Osteocyte (in vitro differentiated cells): ENCODE data around the gene TMEM132C. TPM values are rescaled to one million over a fixed set of nuclear protein-coding genes. Genes with fewer than 3 reads are reported as not detected.

ENCODE experiments used
- DNase-seq: peaks from one replicate; pipeline ENCODE4 v3.0.0; 2021; ENCODE audit warnings: mixed read lengths; ENCODE audit not compliant: unreplicated experiment; ENCODE audit errors: extremely low spot score
- H3K27ac Mint-ChIP-seq: one replicate; pipeline ENCODE4 v1.8.0; 2021; ENCODE audit warnings: mild to moderate bottlenecking, mixed read lengths; ENCODE audit not compliant: unreplicated experiment
- H3K27me3 Mint-ChIP-seq: one replicate; pipeline ENCODE4 v1.8.0; 2021; ENCODE audit warnings: mixed read lengths; ENCODE audit not compliant: unreplicated experiment
- H3K36me3 Mint-ChIP-seq: one replicate; pipeline ENCODE4 v1.8.0; 2021; ENCODE audit warnings: mixed read lengths; ENCODE audit not compliant: unreplicated experiment
- H3K4me1 Mint-ChIP-seq: one replicate; pipeline ENCODE4 v1.8.0; 2021; ENCODE audit warnings: mixed read lengths; ENCODE audit not compliant: unreplicated experiment
- H3K4me3 Mint-ChIP-seq: one replicate; pipeline ENCODE4 v1.8.0; 2021; ENCODE audit warnings: mild to moderate bottlenecking, moderate library complexity, mixed read lengths; ENCODE audit not compliant: unreplicated experiment
- H3K9me3 Mint-ChIP-seq: one replicate; pipeline ENCODE4 v1.8.0; 2021; ENCODE audit warnings: mixed read lengths; ENCODE audit not compliant: unreplicated experiment
- long read RNA-seq: library from polyadenylated mRNA; unstranded; transcript quantifications from one replicate; pipeline ENCODE4 v2.0.0, GENCODE V29; 2021
- total RNA-seq: library from RNA; stranded (reverse); gene quantifications from 2 replicates; pipeline ENCODE4 v1.2.1, GENCODE V29; 2021
- TF ChIP-seq, protein P1 (sequence below): fragments of 200-600 bp; sonication (generic); IDR thresholded peaks from 2 replicates; pipeline ENCODE4 v1.5.0; 2021; ENCODE audit warnings: antibody characterized with exemption, mild to moderate bottlenecking, moderate library complexity

TMEM132C gene
- total RNA-seq: not detected in 2 replicates
- long read RNA-seq: 0 reads

DNA sequence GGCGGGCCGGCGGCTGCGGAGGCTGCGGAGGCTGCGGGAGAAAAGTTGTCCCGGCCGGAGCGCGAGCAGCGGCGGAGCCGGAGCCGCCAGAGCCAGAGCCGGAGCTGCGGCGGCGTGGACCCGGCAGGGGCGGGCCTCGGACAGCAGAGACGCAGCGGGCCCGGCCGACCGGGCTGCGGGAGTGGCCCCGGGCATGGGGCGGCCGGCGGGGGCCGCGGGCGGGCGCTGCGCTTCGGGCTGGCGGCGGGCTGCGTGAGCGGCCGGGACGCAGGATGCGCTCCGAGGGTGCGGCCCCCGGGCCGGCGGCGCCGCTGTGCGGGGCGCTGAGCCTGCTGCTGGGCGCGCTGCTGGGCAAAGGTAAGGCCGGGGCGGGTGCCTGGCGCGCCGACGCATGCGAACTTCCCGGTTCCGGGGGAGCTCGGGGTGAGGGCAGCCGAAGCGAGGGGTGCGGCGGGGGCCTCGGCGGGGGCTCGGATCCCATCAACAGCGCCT lies at the start of gene TMEM132C:
Gene TMEM132C (plus strand): TSS at position 40 of the 492 bp plus-strand sequence. CDS start 233 bp downstream, at position 273.
- DNase-seq: no peak
- TF ChIP-seq, protein P1, sequence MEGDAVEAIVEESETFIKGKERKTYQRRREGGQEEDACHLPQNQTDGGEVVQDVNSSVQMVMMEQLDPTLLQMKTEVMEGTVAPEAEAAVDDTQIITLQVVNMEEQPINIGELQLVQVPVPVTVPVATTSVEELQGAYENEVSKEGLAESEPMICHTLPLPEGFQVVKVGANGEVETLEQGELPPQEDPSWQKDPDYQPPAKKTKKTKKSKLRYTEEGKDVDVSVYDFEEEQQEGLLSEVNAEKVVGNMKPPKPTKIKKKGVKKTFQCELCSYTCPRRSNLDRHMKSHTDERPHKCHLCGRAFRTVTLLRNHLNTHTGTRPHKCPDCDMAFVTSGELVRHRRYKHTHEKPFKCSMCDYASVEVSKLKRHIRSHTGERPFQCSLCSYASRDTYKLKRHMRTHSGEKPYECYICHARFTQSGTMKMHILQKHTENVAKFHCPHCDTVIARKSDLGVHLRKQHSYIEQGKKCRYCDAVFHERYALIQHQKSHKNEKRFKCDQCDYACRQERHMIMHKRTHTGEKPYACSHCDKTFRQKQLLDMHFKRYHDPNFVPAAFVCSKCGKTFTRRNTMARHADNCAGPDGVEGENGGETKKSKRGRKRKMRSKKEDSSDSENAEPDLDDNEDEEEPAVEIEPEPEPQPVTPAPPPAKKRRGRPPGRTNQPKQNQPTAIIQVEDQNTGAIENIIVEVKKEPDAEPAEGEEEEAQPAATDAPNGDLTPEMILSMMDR: no peak
- H3K27ac Mint-ChIP-seq: no peak within 1 kb of the TSS
- H3K36me3 Mint-ChIP-seq: no peaks in the 10 kb centered on the region
- peaks cover 3% of the 10 kb centered on the region for H3K4me1 Mint-ChIP-seq
- peak within 1 kb of the TSS; percentile 46 for H3K4me3 Mint-ChIP-seq
- peaks cover 10% of the 10 kb centered on the region for H3K9me3 Mint-ChIP-seq
- peaks cover 41% of the 10 kb centered on the region for H3K27me3 Mint-ChIP-seq

DNA sequence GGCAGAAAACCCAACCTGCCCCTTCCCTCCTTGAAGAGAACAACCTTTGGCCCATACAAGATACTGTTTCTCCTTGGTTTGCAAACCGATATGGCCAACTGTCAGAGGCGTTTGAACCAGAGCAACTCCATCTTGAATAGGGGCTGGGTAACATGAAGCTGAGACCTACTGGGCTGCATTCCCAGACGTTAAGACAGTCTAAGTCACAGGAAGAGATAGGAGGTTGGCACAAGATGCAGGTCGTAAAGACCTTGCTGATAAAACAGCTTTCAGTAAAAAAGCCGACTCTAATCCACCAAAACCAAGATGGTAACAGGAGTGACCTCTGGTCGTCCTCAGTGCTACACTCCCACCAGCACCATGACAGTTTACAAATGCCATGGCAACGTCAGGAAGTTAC lies 42.7 kb upstream of the TMEM132C start:
- no peak for DNase-seq
- Mint-ChIP-seq H3K36me3 (no peaks in the 10 kb centered on the region), H3K4me1 (no peaks in the 10 kb centered on the region), H3K27ac (no peak overlapping the region), H3K4me3 (no peak overlapping the region), H3K9me3 (peaks cover 35% of the 10 kb centered on the region), H3K27me3 (no peaks in the 10 kb centered on the region)
- TF ChIP-seq, protein P1: no peak

DNA sequence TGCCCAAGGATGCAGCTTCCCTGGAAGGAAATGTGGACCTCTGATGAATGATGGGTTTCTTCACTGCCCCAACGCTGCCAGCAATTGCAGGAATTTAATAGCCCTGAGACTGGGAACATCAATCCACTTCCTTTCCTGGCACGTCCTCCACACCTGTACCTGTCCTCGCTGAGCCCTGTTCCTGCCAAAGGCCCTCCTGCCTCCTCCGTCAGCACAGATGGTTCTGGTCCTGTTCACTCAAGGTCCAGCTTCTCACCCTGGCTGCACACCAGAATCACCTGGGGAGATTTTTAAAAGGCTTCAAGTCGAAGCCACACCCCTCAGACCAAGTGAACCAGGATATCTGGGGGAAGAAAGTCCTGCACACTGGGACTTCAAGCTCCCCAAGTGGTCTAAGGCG lies 38.4 kb upstream of the TMEM132C start:
- Mint-ChIP-seq H3K36me3 (no peaks in the 10 kb centered on the region), H3K9me3 (peaks cover 37% of the 10 kb centered on the region), H3K27ac (no peak overlapping the region), H3K4me1 (no peaks in the 10 kb centered on the region), H3K4me3 (no peak overlapping the region), H3K27me3 (no peaks in the 10 kb centered on the region)
- TF ChIP-seq, protein P1: no peak
- no peak for DNase-seq

DNA sequence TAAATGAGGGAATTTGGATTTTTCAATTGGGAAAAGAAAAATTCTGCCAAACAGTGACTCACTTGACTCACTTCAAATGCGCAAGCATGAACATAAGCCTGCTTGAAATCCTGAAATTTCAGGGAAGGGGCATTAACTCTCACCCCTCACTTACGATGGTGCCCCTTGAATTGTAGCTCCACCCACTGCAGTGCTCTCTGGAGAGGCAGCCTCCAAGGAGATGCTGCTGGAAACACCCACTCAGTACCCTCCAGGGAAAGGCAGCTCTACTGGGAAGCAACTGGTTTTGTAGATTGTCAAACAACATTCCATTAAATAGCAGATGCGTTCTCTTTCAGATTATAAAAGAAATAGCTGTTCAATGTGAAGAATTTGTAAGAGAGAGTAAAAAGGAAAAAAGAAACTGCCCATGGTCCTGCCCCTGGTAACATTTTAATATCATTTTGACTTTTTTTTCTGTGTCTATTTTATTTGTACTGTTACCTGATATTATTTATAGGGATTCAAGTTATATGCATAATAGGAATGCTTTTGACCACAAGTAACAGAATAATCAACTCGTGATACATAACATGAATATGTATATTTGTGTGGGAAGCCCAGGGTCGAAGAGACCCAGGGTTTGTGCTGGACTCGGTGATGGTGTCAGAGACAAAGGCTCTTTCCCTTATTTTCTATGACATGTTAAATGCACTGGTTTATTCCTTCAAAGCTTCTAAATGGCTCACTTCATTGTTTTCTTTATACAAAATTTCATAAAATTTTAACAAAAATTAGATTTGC lies 31.1 kb upstream of the TMEM132C start:
- DNase-seq: no peak
- Mint-ChIP-seq H3K4me1 (no peaks in the 10 kb centered on the region), H3K4me3 (no peak overlapping the region), H3K27me3 (no peaks in the 10 kb centered on the region), H3K36me3 (no peaks in the 10 kb centered on the region), H3K9me3 (peaks cover 40% of the 10 kb centered on the region), H3K27ac (no peak overlapping the region)
- TF ChIP-seq, protein P1: no peak

DNA sequence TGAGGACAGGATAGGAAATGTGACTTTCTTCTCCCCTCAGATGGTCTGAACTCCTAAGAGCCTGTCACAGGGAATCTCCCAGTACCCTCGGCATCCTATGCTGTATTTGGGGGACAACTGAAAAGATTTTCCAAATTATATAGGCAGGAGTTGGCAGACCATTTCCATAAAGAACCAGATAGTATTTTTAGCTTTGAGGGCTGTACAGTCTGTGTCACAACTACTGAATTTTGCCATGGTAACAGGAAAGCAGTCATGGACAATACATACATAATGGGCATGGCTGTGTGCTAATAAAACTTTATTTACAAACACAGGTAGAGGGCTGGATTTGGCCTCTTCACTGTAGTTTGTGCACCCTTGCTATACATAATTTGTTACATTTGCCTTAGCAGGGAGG lies 30.4 kb upstream of the TMEM132C start:
- Mint-ChIP-seq H3K9me3 (peaks cover 34% of the 10 kb centered on the region), H3K27ac (no peak overlapping the region), H3K27me3 (no peaks in the 10 kb centered on the region), H3K4me3 (no peak overlapping the region), H3K4me1 (no peaks in the 10 kb centered on the region), H3K36me3 (no peaks in the 10 kb centered on the region)
- DNase-seq: no peak
- TF ChIP-seq, protein P1: no peak
